HG03066 (cell line): ENCODE data around the gene SLC19A1.

Experiments
- ATAC-seq: cut with Tn5 transposase; IDR thresholded peaks from one replicate; pipeline ENCODE4 v1.9.1; 2021; ENCODE audit warnings: low read depth; ENCODE audit not compliant: unreplicated experiment

Gene SLC19A1

GRCh38 chr21:45496968-45497845 is 45.0 kb downstream of the SLC19A1 start:
- no peak for ATAC-seq

GRCh38 chr21:45496151-45496967 is 45.9 kb downstream of the SLC19A1 start:
- ATAC-seq: no peak

GRCh38 chr21:45494851-45495680 is 47.2 kb downstream of the SLC19A1 start:
- no peak for ATAC-seq

- ATAC-seq: no peak
Measured at GRCh38 chr21:45494135-45494850, 47.9 kb downstream of the SLC19A1 start.

GRCh38 chr21:45493401-45494001 is 48.7 kb downstream of the SLC19A1 start:
- ATAC-seq: no peak

GRCh38 chr21:45492765-45493164 is 49.5 kb downstream of the SLC19A1 start:
- no peak for ATAC-seq

- ATAC-seq: no peak
Measured at GRCh38 chr21:45491623-45492022, 50.6 kb downstream of the SLC19A1 start.

GRCh38 chr21:45491056-45491455 is 51.2 kb downstream of the SLC19A1 start:
- no peak for ATAC-seq

GRCh38 chr21:45490049-45490731 is 52.0 kb downstream of the SLC19A1 start:
- ATAC-seq: no peak

- no peak for ATAC-seq
Measured at GRCh38 chr21:45489722-45489982, 52.6 kb downstream of the SLC19A1 start.

GRCh38 chr21:45488931-45489721 is 53.1 kb downstream of the SLC19A1 start:
- ATAC-seq: no peak

- ATAC-seq: no peak
Measured at GRCh38 chr21:45487891-45488600, 54.2 kb downstream of the SLC19A1 start.

- ATAC-seq: no peak
Measured at GRCh38 chr21:45487161-45487806, 55.0 kb downstream of the SLC19A1 start.

GRCh38 chr21:45486443-45487160 is 55.6 kb downstream of the SLC19A1 start:
- ATAC-seq: no peak

GRCh38 chr21:45485686-45486442 is 56.4 kb downstream of the SLC19A1 start:
- ATAC-seq: no peak

GRCh38 chr21:45484318-45484717 is 57.9 kb downstream of the SLC19A1 start:
- no peak for ATAC-seq
